Activated CD4-positive, alpha-beta T cell treated with anti-CD3 and anti-CD28 coated beads for 24 hours (primary cell): ENCODE data around the gene CTSD.

ENCODE experiments used
- DNase-seq, 2 donors: peaks; one replicate each; pipeline ENCODE4 v3.0.0-alpha.2; 2020; ENCODE audit warnings: low read depth in 2 of 2

Gene CTSD

DNA sequence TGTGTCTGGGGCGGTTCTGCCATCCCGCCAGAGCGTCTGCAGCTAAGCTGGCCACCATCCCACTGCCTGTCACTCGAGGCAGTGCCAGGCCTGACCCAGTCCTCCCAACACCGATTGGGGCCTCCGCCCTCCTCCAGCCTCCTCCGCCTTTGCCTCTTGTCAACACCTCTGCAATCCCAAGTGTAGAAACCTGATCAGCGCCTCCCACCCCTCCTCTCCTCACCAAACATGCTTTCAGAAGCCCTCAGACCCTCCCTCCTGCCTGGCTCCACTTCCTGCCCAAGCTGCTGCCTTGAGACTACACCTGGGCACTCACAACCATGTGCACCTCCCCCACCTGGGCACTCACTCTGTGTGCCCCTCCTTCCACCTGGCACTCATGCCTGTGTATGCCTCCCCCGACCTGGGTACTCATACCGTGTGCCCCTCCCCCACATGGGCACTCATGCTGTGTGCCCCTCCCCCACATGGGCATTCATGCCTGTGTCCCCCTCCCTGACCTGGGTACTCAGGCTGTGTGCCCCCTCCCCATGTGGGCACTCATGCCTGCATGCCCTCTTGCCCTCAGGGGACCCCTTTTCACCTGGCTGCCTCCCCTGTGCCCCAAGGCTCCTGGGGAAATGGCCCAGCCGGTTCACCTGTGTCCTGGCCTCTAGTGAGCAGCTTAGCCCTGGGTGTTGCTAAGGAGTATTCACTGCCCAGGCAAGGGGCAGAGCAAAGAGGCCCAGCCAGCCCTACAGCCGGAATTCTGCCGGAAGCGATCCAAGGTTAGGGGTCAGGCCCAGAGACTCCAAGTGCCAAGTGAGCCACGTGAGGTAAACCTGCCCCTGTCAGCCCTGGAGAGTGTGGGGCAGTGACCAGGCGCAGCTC is 7.8 kb downstream of the CTSD start:
- no peak for DNase-seq

DNA sequence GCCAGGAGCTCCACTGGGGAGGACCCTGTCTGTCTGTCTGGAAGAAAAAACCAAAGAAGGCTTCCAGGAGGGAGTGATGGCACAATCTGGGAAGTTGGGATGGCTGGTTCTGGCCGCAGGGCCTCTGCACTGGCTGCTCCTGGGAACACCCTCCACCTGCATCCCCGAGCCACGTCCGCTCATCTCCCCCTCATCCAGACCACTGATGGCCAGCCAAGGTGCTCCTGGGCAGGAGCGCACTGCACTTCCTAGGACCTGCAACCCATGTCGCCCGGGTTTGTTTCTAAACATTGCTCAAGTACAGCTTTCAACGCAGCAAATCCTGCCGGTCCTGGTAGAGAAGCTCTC is 8.4 kb downstream of the CTSD start:
- no peak for DNase-seq

DNA sequence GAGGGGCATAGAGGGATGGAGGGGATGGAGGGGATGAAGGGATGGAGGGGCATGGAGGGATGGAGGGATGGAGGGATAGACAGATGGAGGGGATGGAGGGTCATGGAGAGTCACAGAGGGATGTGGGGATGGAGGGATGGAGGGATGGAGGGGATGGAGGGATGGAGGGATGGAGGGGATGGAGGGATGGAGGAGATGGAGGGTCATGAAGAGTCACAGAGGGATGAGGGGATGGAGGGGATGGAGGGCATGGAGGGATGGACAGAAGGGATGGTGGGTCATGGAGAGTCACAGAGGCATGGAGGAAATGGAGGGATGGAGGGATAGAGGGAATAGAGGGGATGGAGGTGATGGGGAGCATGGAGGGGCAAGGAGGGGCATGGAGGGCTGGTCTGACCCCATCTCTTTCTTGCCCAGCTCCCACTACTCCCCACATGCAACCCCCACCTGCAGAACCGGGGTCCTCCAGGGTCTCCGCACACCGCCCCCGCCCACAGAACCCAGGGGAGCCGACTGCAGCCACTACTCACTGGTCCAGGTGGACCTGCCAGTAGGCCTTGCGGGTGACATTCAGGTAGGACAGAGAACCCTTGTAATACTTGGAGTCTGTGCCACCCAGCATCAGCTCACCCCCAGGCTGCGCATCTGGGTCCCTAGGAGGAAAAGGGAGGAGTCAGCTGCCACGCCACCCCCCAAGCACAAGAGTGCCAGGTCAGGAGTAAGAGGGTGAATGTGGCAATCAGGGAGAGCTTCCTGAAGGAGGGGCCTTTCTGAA is 9.2 kb downstream of the CTSD start:
- DNase-seq, result no peak

DNA sequence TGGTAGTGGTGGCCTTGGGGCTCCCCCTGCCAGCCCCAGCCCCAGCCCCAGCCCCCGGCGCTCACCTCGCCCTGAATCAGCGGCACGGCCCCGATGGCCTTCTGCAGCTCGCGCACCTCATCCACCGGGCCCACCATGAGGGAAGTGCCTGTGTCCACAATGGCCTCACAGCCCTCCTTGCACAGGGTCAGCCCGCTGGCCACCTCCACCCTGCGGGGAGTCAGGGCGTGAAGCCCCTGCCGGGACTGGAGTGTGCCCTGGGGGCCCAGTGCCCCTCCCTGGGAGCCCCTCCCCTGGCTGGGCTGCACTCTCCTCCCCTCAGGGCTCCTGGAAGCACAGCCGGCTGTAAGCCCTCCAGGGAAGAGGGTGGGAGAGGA is 9.8 kb downstream of the CTSD start:
- no peak for DNase-seq

- DNase-seq, result no peak
These were observed 10.3 kb downstream of the CTSD start for GRCh38 chr11:1753229-1753928.

- DNase-seq, result no peak
These were observed 10.9 kb downstream of the CTSD start for GRCh38 chr11:1752907-1753228.

- DNase-seq, result no peak
These were observed 11.5 kb downstream of the CTSD start for GRCh38 chr11:1751999-1752906.

DNA sequence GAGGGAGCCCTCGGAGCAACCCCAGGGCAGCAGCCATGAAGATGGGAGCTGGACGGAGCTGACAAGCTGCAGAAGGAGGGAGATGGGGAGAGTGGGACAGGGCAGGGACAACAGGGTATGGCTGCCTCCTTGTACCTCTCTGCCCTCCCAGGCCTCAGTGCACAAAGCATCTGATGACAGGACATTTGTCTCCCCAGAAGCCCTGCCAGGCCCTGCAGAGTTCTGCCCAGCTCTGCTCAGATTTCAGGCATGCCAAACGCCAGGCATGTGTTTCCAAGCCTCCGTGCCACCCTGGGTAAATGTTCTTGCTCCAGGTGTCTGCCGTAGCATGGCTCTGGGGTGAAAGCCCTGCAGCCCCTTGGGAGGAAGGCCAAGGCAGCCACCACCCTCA is 12.2 kb downstream of the CTSD start:
- no peak for DNase-seq

DNA sequence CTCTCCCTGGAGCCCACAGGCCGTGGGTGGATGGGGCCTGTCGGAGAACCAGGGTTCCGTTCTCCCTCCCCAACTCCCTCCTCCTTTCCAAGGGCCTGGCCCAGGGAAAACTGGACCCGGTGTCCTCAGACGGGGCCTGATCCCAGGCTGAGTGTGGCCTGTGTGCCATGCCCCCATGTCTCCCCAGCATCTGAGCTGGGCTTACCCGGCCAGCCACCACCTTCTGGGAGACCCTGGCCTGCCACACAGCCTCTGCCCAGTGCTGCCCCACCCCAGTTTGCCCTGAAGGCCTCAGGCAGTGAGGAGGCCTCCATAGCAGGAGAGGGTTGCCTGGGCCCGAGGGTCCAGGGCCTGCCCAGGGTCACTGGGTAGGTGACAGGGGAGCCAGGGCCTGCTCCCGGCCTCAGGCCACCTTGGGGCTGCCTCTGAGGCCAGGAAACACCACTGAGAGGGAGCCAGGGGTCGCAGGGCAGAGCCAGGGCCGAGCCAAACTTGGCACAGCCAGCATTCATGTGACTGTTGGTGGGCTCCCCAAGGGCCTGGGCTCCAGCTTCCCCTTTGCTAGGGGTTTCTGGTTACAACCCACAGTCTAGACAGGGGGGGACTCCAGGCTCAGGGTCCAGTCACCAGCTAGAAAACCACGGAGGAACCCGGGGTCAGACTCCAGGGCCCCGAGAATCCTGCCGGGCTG is 12.7 kb downstream of the CTSD start:
- no peak for DNase-seq

- no peak for DNase-seq
These were observed 13.3 kb downstream of the CTSD start, which contains the start of gene IFITM10 for GRCh38 chr11:1750481-1750839. TSS of gene IFITM10 (minus strand) at chr11:1750595. CDS start at chr11:1750442, 153 bp downstream.

DNA sequence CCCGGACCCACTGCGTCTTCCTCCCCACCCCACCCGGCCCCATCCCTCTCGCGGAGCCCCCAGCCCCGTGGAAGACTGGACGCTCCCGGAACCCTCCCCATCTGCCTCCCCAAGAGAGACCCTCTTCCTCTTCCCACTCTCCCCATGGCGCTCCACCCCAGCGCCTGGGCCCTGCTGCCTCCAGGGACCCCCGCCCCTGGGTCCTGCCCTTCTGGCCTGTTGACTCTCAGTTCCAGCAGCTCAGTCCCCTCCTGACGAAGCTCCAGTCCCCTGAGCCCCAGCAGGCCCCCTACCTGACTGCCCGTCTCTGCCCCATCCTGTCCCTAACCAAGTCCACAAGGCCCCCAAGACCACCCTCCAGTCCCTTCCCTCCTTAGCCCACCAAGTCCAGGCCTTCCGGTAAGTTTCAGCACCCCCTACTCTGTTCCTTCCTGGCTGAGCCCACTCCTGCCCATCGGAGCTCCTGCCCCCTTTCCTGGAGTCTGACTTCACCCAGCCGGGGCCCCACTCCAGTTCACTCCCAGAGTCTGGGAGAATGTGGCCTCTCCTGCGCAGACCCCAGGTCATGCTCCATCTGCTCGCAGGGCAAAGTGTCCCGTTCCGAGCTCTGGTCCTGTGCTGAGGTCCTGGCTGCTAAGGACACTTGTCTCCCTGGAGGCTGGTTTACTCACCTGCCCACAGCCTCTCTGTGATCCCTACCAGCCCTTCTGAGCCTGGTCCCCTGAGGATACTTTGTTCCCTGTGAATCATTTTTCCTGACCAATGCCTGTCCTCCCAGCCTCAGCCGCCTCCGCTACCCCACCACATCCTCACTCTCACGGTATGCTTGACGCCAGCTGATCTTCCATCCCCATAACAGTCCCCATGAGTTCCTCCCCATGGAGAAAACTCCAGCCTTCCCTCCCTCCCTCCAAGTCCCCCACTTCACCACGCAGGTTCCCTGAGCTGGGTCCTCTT is 14.1 kb downstream of the CTSD start:
- no peak for DNase-seq

- DNase-seq, result no peak
These were observed 14.9 kb downstream of the CTSD start for GRCh38 chr11:1748636-1749394.

- no peak for DNase-seq
These were observed 15.7 kb downstream of the CTSD start for GRCh38 chr11:1747753-1748635.

DNA sequence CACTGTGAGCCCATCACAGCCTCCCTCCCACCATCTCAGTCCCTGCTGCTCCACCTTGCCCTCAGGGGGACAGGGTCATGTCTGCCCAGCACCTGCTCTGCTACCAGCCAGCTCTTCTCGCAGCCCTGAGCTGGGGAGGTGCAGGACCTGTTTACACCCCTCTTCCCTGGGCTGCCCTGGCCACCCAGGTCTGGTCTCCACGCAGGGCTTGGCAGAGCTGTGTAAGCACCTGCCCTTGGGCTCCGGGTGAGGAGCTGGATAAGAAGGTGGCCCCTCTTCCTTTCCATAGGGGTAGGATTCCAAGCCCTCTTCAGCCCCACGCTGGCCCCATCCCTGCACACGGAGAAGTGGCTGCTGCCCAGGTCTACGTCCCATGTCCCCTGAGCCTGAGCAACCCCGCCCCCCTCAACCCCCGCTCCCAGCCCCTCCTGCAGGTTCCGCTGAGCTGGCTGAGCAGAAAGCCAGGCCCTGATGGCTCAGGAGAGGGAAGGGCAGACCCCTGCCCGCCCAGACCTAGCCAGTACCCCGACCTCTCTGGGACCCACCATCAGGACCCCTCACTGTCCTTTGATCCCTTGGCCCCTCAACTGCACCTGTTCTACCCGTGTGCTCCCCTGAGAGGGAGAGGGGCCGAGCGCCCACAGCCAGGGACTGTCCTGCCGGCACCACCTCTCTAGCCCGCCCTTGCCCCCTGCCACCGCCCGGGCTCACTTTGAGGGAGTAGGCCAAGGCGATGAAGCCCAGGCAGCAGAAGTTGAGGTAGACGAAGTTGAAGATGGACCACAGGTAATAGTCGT is 16.6 kb downstream of the CTSD start:
- DNase-seq, result no peak

- no peak for DNase-seq
These were observed 17.2 kb downstream of the CTSD start for GRCh38 chr11:1746511-1746931.

- DNase-seq, result no peak
These were observed 17.9 kb downstream of the CTSD start for GRCh38 chr11:1745701-1746320.
